HG02678 (cell line): ENCODE results near the gene HOXB6.

ENCODE experiments used
- ATAC-seq: cut with Tn5 transposase; IDR thresholded peaks from one replicate; pipeline ENCODE4 v1.9.1; 2021; ENCODE audit warnings: mild to moderate bottlenecking, moderate library complexity; ENCODE audit not compliant: unreplicated experiment

HOXB6 gene

GRCh38 chr17:48604770-48605329 is at the start of gene HOXB6:
Gene HOXB6 (minus strand): TSS chr17:48604986. CDS start chr17:48598150, 6,836 bp downstream.
- no peak for ATAC-seq

- no peak for ATAC-seq
Measured at GRCh38 chr17:48649741-48650140, 45.0 kb upstream of the HOXB6 start.

DNA sequence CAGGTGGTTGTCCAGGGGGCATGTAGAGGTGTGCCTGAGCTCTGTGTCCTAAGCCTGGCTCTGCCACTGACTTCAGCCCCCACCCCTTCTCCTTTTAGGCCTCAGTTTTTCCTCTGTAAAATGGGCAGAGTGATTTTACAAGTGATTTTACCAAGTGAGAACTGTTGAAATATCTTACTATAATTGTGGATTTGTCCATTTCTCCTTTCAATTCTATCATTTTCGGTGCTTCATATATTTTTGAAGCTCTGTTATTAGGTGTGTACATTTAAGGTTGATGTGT is 43.1 kb upstream of the HOXB6 start:
- no peak for ATAC-seq

GRCh38 chr17:48647103-48647962 is 42.5 kb upstream of the HOXB6 start:
- no peak for ATAC-seq

DNA sequence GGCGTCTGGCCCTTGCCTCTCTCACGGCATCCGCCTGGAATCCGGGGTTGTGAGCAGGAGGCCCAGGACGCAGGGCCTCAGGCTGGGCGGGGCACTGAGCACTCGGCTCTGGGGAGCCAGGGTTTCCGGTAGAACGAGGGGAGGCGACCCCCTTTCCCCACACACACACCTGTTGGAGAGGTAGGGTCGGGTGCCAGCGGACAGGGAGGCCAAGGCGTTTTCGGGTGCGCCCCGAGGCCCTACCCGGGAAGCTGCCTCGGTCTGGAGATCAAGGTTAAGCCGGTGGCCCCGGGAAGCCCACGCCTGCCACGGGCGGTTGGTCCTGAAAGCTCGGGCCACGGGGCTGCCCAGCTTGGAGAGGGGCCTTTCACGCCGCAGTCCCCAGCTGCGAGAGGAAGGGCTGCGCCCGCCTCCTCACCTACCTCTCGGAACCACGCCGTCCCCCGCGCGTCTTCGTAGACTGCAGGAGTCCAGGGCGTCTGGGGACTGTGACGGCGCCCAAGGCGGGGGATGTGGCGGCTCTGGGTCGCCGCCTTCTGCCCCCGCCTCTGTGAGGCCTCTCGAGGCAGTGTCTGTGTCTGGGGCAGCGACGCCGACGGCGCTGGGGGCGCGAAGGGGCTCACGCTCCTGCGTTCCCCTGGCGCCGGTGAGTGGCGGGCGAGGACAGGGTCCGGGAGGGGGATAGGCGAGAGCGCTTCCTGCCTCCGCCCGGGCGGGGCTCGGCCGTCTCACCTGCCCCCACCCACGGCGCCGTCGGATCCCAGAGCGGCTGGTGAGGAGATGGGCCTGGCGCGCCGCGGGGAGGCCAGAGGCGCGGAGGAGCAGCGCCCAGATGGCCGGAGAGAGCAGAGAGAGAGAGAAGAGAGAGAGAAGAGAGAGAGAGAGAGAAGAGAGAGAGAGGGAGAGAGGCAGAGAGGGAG is 41.7 kb upstream of the HOXB6 start:
- no peak for ATAC-seq

DNA sequence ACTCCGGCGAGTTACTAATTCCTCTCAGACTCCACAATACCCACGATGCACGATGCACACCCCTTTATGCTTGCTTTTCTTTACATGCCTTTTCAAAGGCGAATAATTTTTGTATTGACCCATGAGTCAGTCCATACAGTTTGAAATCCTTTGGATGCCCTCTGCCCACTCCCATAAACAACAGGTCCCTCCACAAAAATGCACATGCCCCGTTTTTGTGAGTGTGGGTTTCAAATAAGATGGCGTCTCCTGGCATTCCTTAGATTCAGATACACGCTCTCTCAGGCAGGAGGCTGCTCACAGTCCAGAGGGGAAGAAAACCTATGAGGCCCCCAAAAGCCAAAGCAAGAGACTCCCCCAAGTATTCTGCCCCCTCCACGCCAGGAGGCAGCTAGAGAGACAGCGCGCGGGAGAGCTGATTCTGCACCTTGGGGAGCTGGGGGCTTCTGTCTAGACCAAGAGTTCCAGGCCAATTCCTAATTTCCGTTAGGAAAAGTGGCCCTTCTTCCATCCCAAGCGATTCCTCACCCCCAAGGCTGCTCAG is 40.9 kb upstream of the HOXB6 start:
- ATAC-seq: no peak

- no peak for ATAC-seq
Measured at GRCh38 chr17:48644910-48645557, 40.2 kb upstream of the HOXB6 start.

- no peak for ATAC-seq
Measured at GRCh38 chr17:48644159-48644558, 39.4 kb upstream of the HOXB6 start.

DNA sequence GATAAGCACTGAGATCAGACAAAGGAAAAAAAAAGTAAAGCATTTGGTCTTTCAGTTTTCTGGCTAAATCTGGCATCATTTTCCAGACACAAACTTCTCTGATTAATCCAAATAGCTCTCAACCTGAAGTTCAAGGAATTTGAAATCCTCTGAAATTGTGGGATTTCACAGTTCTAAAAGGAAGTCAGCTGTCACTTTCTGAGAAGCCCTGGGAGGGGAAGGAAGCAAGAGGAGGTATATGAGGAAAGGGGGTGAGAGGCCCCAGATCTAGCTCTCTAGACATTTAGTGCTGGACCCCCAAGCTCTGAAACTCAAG is 38.9 kb upstream of the HOXB6 start:
- no peak for ATAC-seq

DNA sequence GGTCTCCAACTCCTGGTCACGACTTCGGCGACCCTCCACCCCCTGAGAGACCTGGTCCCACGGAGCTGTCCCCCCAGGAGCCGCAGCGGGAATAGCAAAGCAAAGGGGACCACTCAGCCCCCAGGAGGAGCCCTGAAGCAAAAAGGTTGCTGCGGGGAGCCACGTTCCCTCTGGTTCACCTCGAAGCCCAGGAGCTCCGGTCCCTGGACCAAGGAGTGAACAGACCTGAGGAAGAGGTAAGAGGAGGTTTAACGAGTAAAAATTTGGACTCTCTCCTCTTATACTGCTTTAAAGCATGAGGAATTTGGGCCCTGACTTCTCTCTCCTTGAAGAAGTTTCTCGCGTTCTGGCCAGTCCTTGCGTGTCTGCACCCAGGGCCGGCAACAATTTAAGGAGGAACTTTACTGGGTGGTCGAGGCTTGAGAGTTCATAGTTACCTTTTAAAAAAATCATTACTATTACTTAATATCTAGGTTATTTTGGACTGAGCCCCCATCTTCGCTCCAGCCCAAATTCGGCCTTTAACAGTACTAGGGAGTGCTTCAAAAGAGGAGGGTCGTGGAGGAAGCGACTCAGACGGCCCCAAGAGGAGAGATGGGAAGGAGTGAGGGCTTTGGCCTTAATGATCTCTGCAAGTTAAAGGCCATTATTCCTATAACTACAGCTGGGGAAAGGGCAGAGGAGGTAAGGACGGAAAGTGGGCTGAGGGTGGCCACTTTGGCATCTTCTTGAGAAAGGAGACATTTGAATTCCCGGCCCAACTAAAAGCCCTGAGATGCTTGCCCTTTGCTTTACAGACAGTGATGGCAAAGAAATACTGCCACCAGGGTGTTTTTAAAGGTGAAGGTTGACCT is 38.3 kb upstream of the HOXB6 start:
- ATAC-seq: no peak

- no peak for ATAC-seq
Measured at GRCh38 chr17:48642059-48642842, 37.5 kb upstream of the HOXB6 start.

- ATAC-seq: no peak
Measured at GRCh38 chr17:48641541-48642058, 36.8 kb upstream of the HOXB6 start.

GRCh38 chr17:48640858-48641180 is 36.0 kb upstream of the HOXB6 start:
- no peak for ATAC-seq

DNA sequence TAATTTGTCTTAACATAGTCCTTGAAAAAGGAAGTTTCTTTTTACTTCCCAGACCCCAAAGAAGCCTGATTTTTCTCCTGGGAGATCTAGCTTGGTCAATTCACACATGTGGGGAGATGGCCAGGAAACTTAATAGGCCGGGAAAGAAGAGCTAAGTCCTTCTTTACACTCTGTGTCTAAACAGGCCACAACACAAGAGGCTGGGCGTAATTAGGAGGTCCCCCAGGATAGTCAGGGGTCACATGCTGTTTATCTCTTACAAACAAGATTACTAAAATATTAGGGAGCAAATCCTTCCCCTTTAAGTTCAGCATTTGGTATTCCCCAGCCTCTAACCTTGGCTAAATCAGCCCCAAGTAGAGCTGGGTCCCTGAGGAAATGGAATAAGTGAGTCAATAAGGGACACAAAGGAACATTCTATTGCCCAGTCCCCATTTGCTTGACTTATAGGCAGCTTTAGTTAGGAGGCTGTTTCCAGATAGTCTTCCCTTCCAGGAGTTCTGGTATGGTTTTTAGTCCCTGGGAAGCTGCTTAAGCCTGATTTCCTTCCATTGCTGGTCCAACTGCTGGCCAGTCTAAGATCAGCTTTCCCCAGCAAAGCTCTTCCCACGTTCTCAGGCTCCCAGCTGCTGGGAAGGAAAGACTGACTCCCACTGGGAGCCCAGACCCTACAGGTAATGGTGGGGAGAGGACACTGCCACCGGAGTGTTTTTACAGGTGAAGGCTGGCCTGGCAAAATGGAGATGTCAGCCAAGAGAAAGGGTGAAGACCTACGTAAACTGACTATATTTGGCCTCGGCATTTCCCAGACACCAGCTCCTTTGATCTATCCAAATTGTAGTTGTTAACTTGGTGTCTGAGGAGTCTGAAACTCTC is 35.4 kb upstream of the HOXB6 start:
- no peak for ATAC-seq

- no peak for ATAC-seq
Measured at GRCh38 chr17:48639136-48639535, 34.4 kb upstream of the HOXB6 start.

DNA sequence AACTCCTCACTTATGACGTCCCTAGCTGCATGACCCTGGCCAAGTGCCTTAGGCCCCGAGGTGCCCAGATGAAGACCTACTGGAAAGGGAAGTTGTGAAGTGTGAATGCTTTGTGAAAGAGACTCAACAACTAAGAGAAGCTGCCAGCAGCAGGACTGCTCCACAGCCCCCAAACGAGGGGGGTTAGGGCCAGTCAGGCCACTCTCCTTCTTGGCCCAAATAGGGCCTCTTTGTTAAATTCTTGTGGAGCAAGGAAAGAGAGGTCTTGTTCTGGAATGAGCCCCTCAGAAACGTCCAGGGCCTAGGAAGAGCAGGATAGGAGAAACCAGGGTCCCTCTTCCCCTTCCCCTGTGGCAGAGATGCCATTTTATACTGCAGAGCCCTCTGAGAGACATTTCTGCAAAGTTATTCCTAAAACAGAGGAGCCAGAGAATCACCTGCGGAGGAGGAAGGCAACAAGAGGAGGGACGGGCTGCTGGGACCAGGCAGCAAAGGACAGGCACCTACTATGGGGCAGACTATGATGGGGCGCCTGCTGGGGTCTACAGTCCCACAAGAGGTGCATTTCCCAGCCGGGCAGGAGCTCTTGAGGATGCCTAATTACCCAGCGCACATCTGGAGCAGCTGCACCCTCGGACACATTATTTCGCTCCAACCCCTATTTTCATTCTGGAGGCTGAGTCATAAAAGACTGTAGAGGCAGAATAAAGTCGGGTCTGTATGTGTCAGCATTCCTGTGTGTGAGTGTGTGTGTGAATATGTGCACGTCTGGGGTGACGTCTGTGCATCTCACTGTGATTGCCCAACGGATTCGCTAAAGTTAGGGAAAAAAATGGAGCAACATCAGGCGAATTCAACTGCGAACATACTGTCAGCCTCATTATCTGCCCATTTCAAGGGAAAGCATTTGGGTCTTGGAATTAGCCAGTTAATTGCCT is 32.8 kb upstream of the HOXB6 start:
- ATAC-seq: no peak
